Left lung (tissue), 14 donors: ENCODE data around the gene THAP9. TPM values are rescaled to one million over a fixed set of nuclear protein-coding genes. Genes with fewer than 3 reads are reported as not detected.

ENCODE experiments used
- ATAC-seq: fragments of 200-7000 bp; cut with Tn5 transposase; one replicate; pipeline ENCODE4 v1.9.1; 2020; ENCODE audit warnings: moderate library complexity
- DNase-seq, 4 donors: peaks; one replicate each; pipeline ENCODE4 v3.0.0-alpha.2; 2013 to 2020
- H3K27ac ChIP-seq, 2 donors: fragments of 200-600 bp; sonication (generic) in 1 of 2; one replicate each; pipeline versions ENCODE4 v1.5.0 to v1.8.0; 2020 to 2021
- H3K27me3 ChIP-seq, 2 donors: fragments of 200-600 bp; sonication (generic) in 1 of 2; one replicate each; pipeline versions ENCODE4 v1.5.0 to v1.8.0; 2020 to 2021
- H3K36me3 ChIP-seq, 2 donors: fragments of 200-600 bp; sonication (generic) in 1 of 2; one replicate each; pipeline versions ENCODE4 v1.5.0 to v1.8.0; 2020 to 2021
- H3K4me1 ChIP-seq, 2 donors: fragments of 200-600 bp; one replicate each; pipeline ENCODE4 v1.8.0; 2021
- H3K4me3 ChIP-seq, 2 donors: fragments of 200-600 bp; sonication (generic) in 1 of 2; one replicate each; pipeline versions ENCODE4 v1.5.0 to v1.8.0; 2020 to 2021; ENCODE audit warnings: mild to moderate bottlenecking in 1 of 2
- H3K9me3 ChIP-seq, 2 donors: fragments of 200-600 bp; sonication (generic) in 1 of 2; one replicate each; pipeline versions ENCODE4 v1.5.0 to v1.8.0; 2020 to 2021
- intact Hi-C, 2 donors: fragments of 100-400 bp; cut with DNase I; formaldehyde crosslinking; loops; one replicate each; pipeline versions ENCODE4 v1.11.2 to v1.14.2; 2022
- long read RNA-seq, 12 donors: library from polyadenylated mRNA in 2 of 12; unstranded in 2 of 12; transcript quantifications; one replicate each; pipeline ENCODE4 v2.0.0 and lab custom pipeline, GENCODE V29; 2019 to 2026
- polyA plus RNA-seq, 6 donors: library from polyadenylated mRNA; unstranded; fragments of 120-200 nt; gene quantifications; one replicate each; pipeline ENCODE4 v1.2.1, GENCODE V29; 2013; ENCODE audit not compliant: insufficient read length in 6 of 6
- total RNA-seq, 2 donors: library from RNA; stranded (reverse); fragmentation: NEBNext Ultra II Directional; extraction: Animal tissue kit (Norgen Biotek cat#: 25700); gene quantifications; one replicate each; pipeline ENCODE4 v1.2.1, GENCODE V29; 2021
- TF ChIP-seq, protein P1 (sequence below), 2 donors: fragments of 200-600 bp; sonication (generic) in 1 of 2; IDR thresholded peaks; one replicate each; pipeline versions ENCODE4 v1.5.0 to v1.8.0; 2021; ENCODE audit warnings: antibody characterized with exemption in 2 of 2
- donor health status: DM: no; HTN: yes; CAD: no.
- donor health status: DM: no; HTN: no; CAD: no.

The THAP9 gene, protein sequence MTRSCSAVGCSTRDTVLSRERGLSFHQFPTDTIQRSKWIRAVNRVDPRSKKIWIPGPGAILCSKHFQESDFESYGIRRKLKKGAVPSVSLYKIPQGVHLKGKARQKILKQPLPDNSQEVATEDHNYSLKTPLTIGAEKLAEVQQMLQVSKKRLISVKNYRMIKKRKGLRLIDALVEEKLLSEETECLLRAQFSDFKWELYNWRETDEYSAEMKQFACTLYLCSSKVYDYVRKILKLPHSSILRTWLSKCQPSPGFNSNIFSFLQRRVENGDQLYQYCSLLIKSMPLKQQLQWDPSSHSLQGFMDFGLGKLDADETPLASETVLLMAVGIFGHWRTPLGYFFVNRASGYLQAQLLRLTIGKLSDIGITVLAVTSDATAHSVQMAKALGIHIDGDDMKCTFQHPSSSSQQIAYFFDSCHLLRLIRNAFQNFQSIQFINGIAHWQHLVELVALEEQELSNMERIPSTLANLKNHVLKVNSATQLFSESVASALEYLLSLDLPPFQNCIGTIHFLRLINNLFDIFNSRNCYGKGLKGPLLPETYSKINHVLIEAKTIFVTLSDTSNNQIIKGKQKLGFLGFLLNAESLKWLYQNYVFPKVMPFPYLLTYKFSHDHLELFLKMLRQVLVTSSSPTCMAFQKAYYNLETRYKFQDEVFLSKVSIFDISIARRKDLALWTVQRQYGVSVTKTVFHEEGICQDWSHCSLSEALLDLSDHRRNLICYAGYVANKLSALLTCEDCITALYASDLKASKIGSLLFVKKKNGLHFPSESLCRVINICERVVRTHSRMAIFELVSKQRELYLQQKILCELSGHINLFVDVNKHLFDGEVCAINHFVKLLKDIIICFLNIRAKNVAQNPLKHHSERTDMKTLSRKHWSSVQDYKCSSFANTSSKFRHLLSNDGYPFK
- total RNA-seq (1 to 10 TPM; 2.1 to 3.5 TPM), polyA plus RNA-seq (10 to 100 TPM; 10.4 to 13.2 (median 12.0) TPM)
- long read RNA-seq, donor 1, partial matches to known transcripts: 0 of 2 reads
- long read RNA-seq, donor 1, other reads (novel, unspliced or antisense): 0 of 2 reads
- long read RNA-seq, donor 2, partial matches to known transcripts: 0 of 1 reads
- long read RNA-seq, donor 2, other reads (novel, unspliced or antisense): 0 of 1 reads
- long read RNA-seq, donor 3: 0 reads
- long read RNA-seq, donor 4: 0 reads
- long read RNA-seq, donor 5: 0 reads
- long read RNA-seq, donor 6, partial matches to known transcripts: 0 of 1 reads
- long read RNA-seq, donor 6, other reads (novel, unspliced or antisense): 0 of 1 reads
- long read RNA-seq, donor 7, partial matches to known transcripts: 0 of 1 reads
- long read RNA-seq, donor 7, other reads (novel, unspliced or antisense): 0 of 1 reads
- long read RNA-seq, donor 8: 0 reads
- long read RNA-seq, donor 9: 0 reads
- long read RNA-seq, donor 10: 0 reads
- long read RNA-seq, donor 11, partial matches to known transcripts: 0 of 1 reads
- long read RNA-seq, donor 11, other reads (novel, unspliced or antisense): 0 of 1 reads
- long read RNA-seq, donor 12: 0 reads

DNA sequence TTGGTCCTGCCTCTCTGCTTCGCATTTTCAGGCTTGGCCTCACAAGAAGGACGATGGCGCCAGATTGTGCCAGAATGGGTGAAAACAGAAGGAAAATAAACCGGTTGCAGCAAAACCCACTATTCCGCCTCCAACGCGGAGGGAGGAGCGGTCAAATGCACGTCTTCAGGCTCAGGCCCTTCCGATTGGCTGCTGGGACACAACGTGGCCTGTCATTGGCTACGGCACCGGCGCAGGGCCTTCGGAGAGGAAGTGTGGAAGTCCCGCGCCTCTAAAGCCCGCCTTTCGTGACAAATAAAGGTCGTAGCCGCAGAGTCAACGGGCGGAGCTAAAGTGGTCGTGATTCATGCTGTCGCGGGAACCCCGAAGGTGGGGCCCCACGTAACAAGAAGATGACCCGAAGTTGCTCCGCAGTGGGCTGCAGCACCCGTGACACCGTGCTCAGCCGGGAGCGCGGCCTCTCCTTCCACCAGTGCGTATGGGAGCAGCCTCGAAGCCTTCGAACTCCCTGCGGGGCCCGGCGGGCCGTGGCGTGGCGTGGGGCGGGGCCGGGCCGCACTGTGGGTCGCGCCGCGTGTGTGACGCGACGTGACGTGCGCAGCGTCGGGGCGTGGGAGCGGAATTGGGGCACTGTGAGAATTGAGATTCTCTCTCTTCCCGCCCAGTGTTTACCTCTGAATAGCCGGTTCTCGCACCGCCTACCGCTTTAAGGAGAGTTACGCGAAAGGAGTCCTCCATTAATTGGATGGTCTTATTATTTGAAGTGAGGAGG, at the start of gene THAP9:
THAP9 (plus strand) TSS at position 325 of the 772 bp plus-strand sequence; CDS start at position 393, 68 bp downstream.
- intact Hi-C loops: no loop called here
- Histone ChIP-seq H3K9me3 (no peaks in the 10 kb centered on the region), H3K27me3 (no peaks in the 10 kb centered on the region), H3K27ac (peak within 1 kb of the TSS; percentile 99 to 100), H3K4me3 (peak within 1 kb of the TSS; percentile 58 to 65), H3K4me1 (peaks cover 3 to 44% of the 10 kb centered on the region in 2 donors), H3K36me3 (peaks cover 0 to 15% of the 10 kb centered on the region in 2 donors)
- TF ChIP-seq, protein P1, sequence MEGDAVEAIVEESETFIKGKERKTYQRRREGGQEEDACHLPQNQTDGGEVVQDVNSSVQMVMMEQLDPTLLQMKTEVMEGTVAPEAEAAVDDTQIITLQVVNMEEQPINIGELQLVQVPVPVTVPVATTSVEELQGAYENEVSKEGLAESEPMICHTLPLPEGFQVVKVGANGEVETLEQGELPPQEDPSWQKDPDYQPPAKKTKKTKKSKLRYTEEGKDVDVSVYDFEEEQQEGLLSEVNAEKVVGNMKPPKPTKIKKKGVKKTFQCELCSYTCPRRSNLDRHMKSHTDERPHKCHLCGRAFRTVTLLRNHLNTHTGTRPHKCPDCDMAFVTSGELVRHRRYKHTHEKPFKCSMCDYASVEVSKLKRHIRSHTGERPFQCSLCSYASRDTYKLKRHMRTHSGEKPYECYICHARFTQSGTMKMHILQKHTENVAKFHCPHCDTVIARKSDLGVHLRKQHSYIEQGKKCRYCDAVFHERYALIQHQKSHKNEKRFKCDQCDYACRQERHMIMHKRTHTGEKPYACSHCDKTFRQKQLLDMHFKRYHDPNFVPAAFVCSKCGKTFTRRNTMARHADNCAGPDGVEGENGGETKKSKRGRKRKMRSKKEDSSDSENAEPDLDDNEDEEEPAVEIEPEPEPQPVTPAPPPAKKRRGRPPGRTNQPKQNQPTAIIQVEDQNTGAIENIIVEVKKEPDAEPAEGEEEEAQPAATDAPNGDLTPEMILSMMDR (IDR thresholded peaks at IDR 0.05): peak in 1 of 2 donors; percentile 29
- ATAC-seq: peak; percentile 96
- DNase-seq: peak; percentile 97 to 99 (median 98)

DNA sequence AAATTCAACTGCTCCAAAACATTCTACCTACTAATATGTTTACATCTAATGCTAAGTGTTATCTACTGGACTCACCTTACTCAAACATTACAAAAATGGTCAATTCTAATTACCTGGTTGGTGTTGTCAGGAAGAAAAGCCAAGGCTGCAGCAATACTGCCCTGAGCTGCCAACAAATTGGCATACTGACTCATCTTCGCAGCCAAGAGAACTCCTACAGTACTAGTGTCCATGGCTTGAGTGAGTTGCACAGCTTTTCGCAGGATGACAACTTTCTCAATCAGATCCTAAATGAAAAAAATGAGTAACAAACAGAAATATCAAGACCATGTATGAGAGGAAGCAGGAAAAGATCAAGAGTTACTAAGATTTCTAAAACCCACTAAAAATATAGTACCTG, 49.2 kb upstream of the THAP9 start:
- Histone ChIP-seq H3K36me3 (peaks cover 14 to 100% of the 10 kb centered on the region in 2 donors), H3K9me3 (no peaks in the 10 kb centered on the region), H3K4me1 (no peaks in the 10 kb centered on the region), H3K27ac (no peak overlapping the region), H3K27me3 (no peaks in the 10 kb centered on the region), H3K4me3 (no peak overlapping the region)
- TF ChIP-seq, protein P1 (IDR thresholded peaks at IDR 0.05): no peak
- no peak for ATAC-seq
- no peak for DNase-seq
- intact Hi-C loops: no loop called here

DNA sequence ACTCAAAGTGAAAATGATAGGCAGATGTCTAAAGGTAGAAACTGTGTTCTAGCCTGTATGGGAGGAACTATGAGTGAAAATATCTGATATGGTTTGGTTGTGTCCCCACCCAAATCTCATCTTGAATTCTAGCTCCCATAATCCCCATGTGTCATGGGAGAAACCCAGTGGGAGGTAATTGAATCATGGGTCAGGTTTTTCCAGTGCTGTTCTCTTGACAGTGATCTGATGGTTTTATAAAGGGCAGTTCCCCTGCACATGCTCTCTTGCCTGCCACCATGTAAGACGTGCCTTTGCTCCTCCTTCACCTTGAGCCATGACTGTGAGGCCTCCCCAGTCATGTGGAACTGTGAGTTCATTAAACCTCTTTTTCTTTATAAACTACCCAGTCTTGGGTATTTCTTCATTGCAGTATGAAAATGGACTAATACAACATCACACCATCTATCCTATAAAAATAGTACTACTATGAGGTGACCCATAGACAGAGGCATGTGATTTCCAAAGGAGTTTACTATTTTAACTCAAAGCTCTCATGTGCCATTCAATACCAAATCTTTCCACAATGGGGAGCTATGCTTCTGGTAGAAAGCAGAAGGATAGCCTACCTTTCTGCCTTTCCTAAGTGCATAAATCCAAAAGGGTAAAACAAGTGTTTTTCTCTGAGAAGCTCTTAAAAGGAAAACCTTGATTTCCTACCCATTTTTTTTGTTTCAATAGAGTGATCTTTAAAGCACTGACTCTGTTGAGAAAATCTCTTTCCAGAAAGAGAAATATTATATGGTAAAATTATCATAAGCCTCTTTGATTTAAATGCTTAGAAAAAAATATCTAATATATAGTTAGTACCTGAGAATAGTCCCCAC, 48.4 kb upstream of the THAP9 start:
- DNase-seq (peak in 1 of 4 donors; percentile 12), ATAC-seq (peak; percentile 52)
- intact Hi-C loops: no loop called here
- Histone ChIP-seq H3K4me3 (no peak overlapping the region), H3K4me1 (no peaks in the 10 kb centered on the region), H3K9me3 (no peaks in the 10 kb centered on the region), H3K27me3 (no peaks in the 10 kb centered on the region), H3K36me3 (peaks cover 14 to 100% of the 10 kb centered on the region in 2 donors), H3K27ac (no peak overlapping the region)
- TF ChIP-seq, protein P1 (IDR thresholded peaks at IDR 0.05): no peak
